DND-41 (cell line): ENCODE measurements around the gene CFAP47.

Experiments used
- ATAC-seq: fragments of 200-7000 bp; cut with Tn5 transposase; 3 replicates; pipeline ENCODE4 v1.9.1; 2021; ENCODE audit warnings: low read depth; ENCODE audit not compliant: insufficient read depth
- DNase-seq: peaks from one replicate; pipeline ENCODE4 v3.0.0-alpha.2; 2020
- H2AFZ ChIP-seq: 2 replicates; pipeline ENCODE4 v1.6.0; 2012; ENCODE audit warnings: low read depth, low read length
- H3K27ac ChIP-seq: 2 replicates; pipeline ENCODE4 v1.5.1; 2012; ENCODE audit warnings: low read length, inconsistent platforms
- H3K27me3 ChIP-seq: fragments of 200-600 bp; sonication (generic); 2 replicates; pipeline ENCODE4 v1.6.0; 2012; ENCODE audit warnings: low read length, mild to moderate bottlenecking, inconsistent platforms; ENCODE audit not compliant: insufficient read depth, poor library complexity
- H3K36me3 ChIP-seq: 2 replicates; pipeline ENCODE4 v1.5.1; 2012; ENCODE audit warnings: low read length, inconsistent platforms; ENCODE audit not compliant: insufficient read depth
- H3K4me1 ChIP-seq: 2 replicates; pipeline ENCODE4 v1.5.1; 2012; ENCODE audit warnings: mild to moderate bottlenecking, low read length; ENCODE audit not compliant: insufficient read depth
- H3K4me2 ChIP-seq: 2 replicates; pipeline ENCODE4 v1.6.0; 2012; ENCODE audit warnings: mild to moderate bottlenecking, moderate library complexity, low read length, inconsistent platforms; ENCODE audit not compliant: insufficient read depth
- H3K4me3 ChIP-seq, 2 experiments: fragments of 200-600 bp in 1 of 2; shearing (Covaris generic) in 1 of 2; 2 replicates each; pipeline ENCODE4 v1.5.1; 2012 to 2016; ENCODE audit warnings: inconsistent platforms in 2 of 2, low read length in 2 of 2, mild to moderate bottlenecking in 2 of 2, low read depth in 1 of 2, moderate library complexity in 1 of 2
- H3K79me2 ChIP-seq: 2 replicates; pipeline ENCODE4 v1.6.0; 2012; ENCODE audit warnings: low read length, inconsistent platforms; ENCODE audit not compliant: insufficient read depth
- H3K9ac ChIP-seq: 2 replicates; pipeline ENCODE4 v1.6.0; 2012; ENCODE audit warnings: low read depth, mild to moderate bottlenecking, inconsistent platforms, low read length, moderate library complexity
- H3K9me3 ChIP-seq: 2 replicates; pipeline ENCODE4 v1.5.1; 2012; ENCODE audit warnings: low read length, moderate library complexity, mild to moderate bottlenecking, inconsistent platforms; ENCODE audit not compliant: insufficient read depth, severe bottlenecking
- H4K20me1 ChIP-seq: 2 replicates; pipeline ENCODE4 v1.6.0; 2012; ENCODE audit warnings: low read length; ENCODE audit not compliant: insufficient read depth
- CTCF ChIP-seq: IDR thresholded peaks from 2 replicates; pipeline ENCODE4 v1.5.1; 2012; ENCODE audit warnings: borderline replicate concordance, low read length, moderate library complexity, mild to moderate bottlenecking; ENCODE audit not compliant: poor library complexity, severe bottlenecking; ENCODE audit errors: extremely low read depth
- EZH2 ChIP-seq: IDR thresholded peaks from 3 replicates; pipeline ENCODE4 v1.6.1; 2012; ENCODE audit warnings: borderline replicate concordance, low read depth, mild to moderate bottlenecking, moderate library complexity, low read length, inconsistent platforms; ENCODE audit not compliant: severe bottlenecking

The CFAP47 gene

GRCh38 chrX:36401774-36402173 lies 482.2 kb downstream of the CFAP47 start:
- Histone ChIP-seq H4K20me1 (no peaks in the 10 kb centered on the region), H3K9ac (no peak overlapping the region), H3K27ac (no peak overlapping the region), H3K4me3 (no peak overlapping the region), H2AFZ (no peak overlapping the region), H3K79me2 (no peaks in the 10 kb centered on the region), H3K4me1 (no peaks in the 10 kb centered on the region), H3K27me3 (no peaks in the 10 kb centered on the region), H3K36me3 (no peaks in the 10 kb centered on the region), H3K4me2 (no peak overlapping the region), H3K9me3 (no peaks in the 10 kb centered on the region)
- no peak for DNase-seq
- no peak for ATAC-seq
- no peak for TF ChIP-seq EZH2
- TF ChIP-seq CTCF, result no peak

GRCh38 chrX:36407836-36408235 lies 488.3 kb downstream of the CFAP47 start:
- no peak for DNase-seq
- TF ChIP-seq CTCF (no peak), EZH2 (no peak)
- Histone ChIP-seq H3K4me3 (no peak overlapping the region), H3K4me2 (no peak overlapping the region), H4K20me1 (no peaks in the 10 kb centered on the region), H3K79me2 (no peaks in the 10 kb centered on the region), H3K27me3 (no peaks in the 10 kb centered on the region), H3K4me1 (no peaks in the 10 kb centered on the region), H3K27ac (no peak overlapping the region), H3K9me3 (no peaks in the 10 kb centered on the region), H2AFZ (no peak overlapping the region), H3K9ac (no peak overlapping the region), H3K36me3 (no peaks in the 10 kb centered on the region)
- no peak for ATAC-seq

GRCh38 chrX:36414056-36414455 lies 494.5 kb downstream of the CFAP47 start:
- H2AFZ ChIP-seq, result no peak overlapping the region
- H3K4me1 ChIP-seq, result no peaks in the 10 kb centered on the region
- no peaks in the 10 kb centered on the region for H3K79me2 ChIP-seq
- no peaks in the 10 kb centered on the region for H3K9me3 ChIP-seq
- H3K36me3 ChIP-seq, result no peaks in the 10 kb centered on the region
- no peak overlapping the region for H3K9ac ChIP-seq
- H4K20me1 ChIP-seq, result no peaks in the 10 kb centered on the region
- no peak for ATAC-seq
- no peak for DNase-seq
- no peak for TF ChIP-seq CTCF
- no peak for TF ChIP-seq EZH2
- H3K27ac ChIP-seq, result no peak overlapping the region
- no peaks in the 10 kb centered on the region for H3K27me3 ChIP-seq
- no peak overlapping the region for H3K4me3 ChIP-seq
- no peak overlapping the region for H3K4me2 ChIP-seq

- Histone ChIP-seq H3K9me3 (no peaks in the 10 kb centered on the region), H3K36me3 (no peaks in the 10 kb centered on the region), H4K20me1 (no peaks in the 10 kb centered on the region), H3K27me3 (no peaks in the 10 kb centered on the region), H3K79me2 (no peaks in the 10 kb centered on the region), H3K4me3 (no peak overlapping the region), H3K27ac (no peak overlapping the region), H3K4me1 (no peaks in the 10 kb centered on the region), H3K9ac (no peak overlapping the region), H3K4me2 (no peak overlapping the region), H2AFZ (no peak overlapping the region)
- DNase-seq (no peak), ATAC-seq (no peak)
- no peak for TF ChIP-seq EZH2
- TF ChIP-seq CTCF, result no peak
Measured at GRCh38 chrX:36422368-36422767, 502.8 kb downstream of the CFAP47 start.
